Measurements from ENCODE around the gene GMDS. TPM values are rescaled to one million over a fixed set of nuclear protein-coding genes. Genes with fewer than 3 reads are reported as not detected.
A peak's percentile ranks its signal among the peaks of the same experiment; 100 is the strongest.
"Not testable (repeated sequence)": the region's sequence is repeated elsewhere in the genome, so short reads cannot be mapped to it uniquely, and the experiment has no call there.

Gene GMDS
- total RNA-seq, 1 donor from 2014 or later = 19.9 TPM

GRCh38 chr6:1695546-1696462 is 549.6 kb downstream of the GMDS start:
- Histone ChIP-seq H3K36me3 (no peaks in the 10 kb centered on the region), H3K9me3 (no peaks in the 10 kb centered on the region), H3K4me1 (peaks cover 15 to 41% of the 10 kb centered on the region in 2 donors), H3K27me3 (no peaks in the 10 kb centered on the region), H3K4me3 (peak overlapping the region in 1 of 2 donors; percentile 32), H3K27ac (peak overlapping the region; percentile 84 to 87)
- intact Hi-C loops (cut with DNase I) = loop anchor here (2.0 to 5.0 kb wide), 3 partner anchors 71 to 936 kb away; no protein-coding TSS in a partner anchor
- TF ChIP-seq CTCF (IDR thresholded peaks at IDR 0.05) = no peak
- DNase-seq (ENCODE audit: low spot score in 2 of 2) = peak in 1 of 2 donors; percentile 86

- DNase-seq (ENCODE audit: low spot score in 2 of 2); intact Hi-C loops (cut with DNase I); H3K36me3 ChIP-seq; H3K4me3 ChIP-seq; H3K27ac ChIP-seq; H3K9me3 ChIP-seq; H3K27me3 ChIP-seq: not testable (repeated sequence)
- peaks cover 15 to 21% of the 10 kb centered on the region in 2 donors for H3K4me1 ChIP-seq
Measured at GRCh38 chr6:1691828-1692227, 553.6 kb downstream of the GMDS start.

GRCh38 chr6:1690656-1691055 is 554.7 kb downstream of the GMDS start:
- H3K27ac ChIP-seq; H3K9me3 ChIP-seq; H3K36me3 ChIP-seq; H3K27me3 ChIP-seq; intact Hi-C loops (cut with DNase I); DNase-seq (ENCODE audit: low spot score in 2 of 2); H3K4me3 ChIP-seq: not testable (repeated sequence)
- H3K4me1 ChIP-seq = peaks cover 13 to 19% of the 10 kb centered on the region in 2 donors

GRCh38 chr6:1689141-1689540 is 556.3 kb downstream of the GMDS start:
- no peaks in the 10 kb centered on the region for H3K9me3 ChIP-seq
- no peaks in the 10 kb centered on the region for H3K36me3 ChIP-seq
- H3K27ac ChIP-seq = no peak overlapping the region
- intact Hi-C loops (cut with DNase I) = no loop called here
- TF ChIP-seq CTCF (IDR thresholded peaks at IDR 0.05) = no peak
- H3K4me1 ChIP-seq = peaks cover 7 to 16% of the 10 kb centered on the region in 2 donors
- no peak for DNase-seq (ENCODE audit: low spot score in 2 of 2)
- H3K27me3 ChIP-seq = no peaks in the 10 kb centered on the region
- H3K4me3 ChIP-seq = no peak overlapping the region

- no peak for TF ChIP-seq CTCF (IDR thresholded peaks at IDR 0.05)
- Histone ChIP-seq H3K4me1 (peaks cover 7 to 16% of the 10 kb centered on the region in 2 donors), H3K27ac (no peak overlapping the region), H3K4me3 (no peak overlapping the region), H3K9me3 (no peaks in the 10 kb centered on the region), H3K27me3 (no peaks in the 10 kb centered on the region), H3K36me3 (no peaks in the 10 kb centered on the region)
- intact Hi-C loops (cut with DNase I) = no loop called here
- DNase-seq (ENCODE audit: low spot score in 2 of 2) = no peak
Measured at GRCh38 chr6:1688396-1688795, 557.0 kb downstream of the GMDS start.

- H3K27ac ChIP-seq = no peak overlapping the region
- no peak for DNase-seq (ENCODE audit: low spot score in 2 of 2)
- no peaks in the 10 kb centered on the region for H3K36me3 ChIP-seq
- no peak for TF ChIP-seq CTCF (IDR thresholded peaks at IDR 0.05)
- H3K9me3 ChIP-seq = no peaks in the 10 kb centered on the region
- no peak overlapping the region for H3K4me3 ChIP-seq
- H3K27me3 ChIP-seq = no peaks in the 10 kb centered on the region
- H3K4me1 ChIP-seq = peaks cover 7 to 16% of the 10 kb centered on the region in 2 donors
- intact Hi-C loops (cut with DNase I) = loop anchor here (2.0 kb wide), 1 partner anchor 63 kb away; no protein-coding TSS in a partner anchor
Measured at GRCh38 chr6:1687402-1687801, 558.0 kb downstream of the GMDS start.
